ELF-1 (cell line): ENCODE results near the gene GUK1.

Experiments used
- DNase-seq: peaks from one replicate; pipeline ENCODE4 v3.0.0-alpha.2; 2016; ENCODE audit warnings: low read depth, low spot score

GUK1 gene

GRCh38 chr1:228149406-228150119, 9.5 kb downstream of the GUK1 start, which contains the start of gene GJC2:
GJC2 (plus strand) TSS chr1:228149930; CDS start chr1:228157759, 7,829 bp downstream.
- peak; percentile 79 for DNase-seq

- no peak for DNase-seq
These were observed 10.0 kb downstream of the GUK1 start for GRCh38 chr1:228150120-228150460.

GRCh38 chr1:228150461-228151179, 10.5 kb downstream of the GUK1 start:
- DNase-seq: no peak

- DNase-seq: no peak
These were observed 11.3 kb downstream of the GUK1 start for GRCh38 chr1:228151180-228151925.

- DNase-seq: no peak
These were observed 12.2 kb downstream of the GUK1 start for GRCh38 chr1:228152097-228152917.

GRCh38 chr1:228152918-228153258, 12.8 kb downstream of the GUK1 start:
- no peak for DNase-seq

GRCh38 chr1:228154021-228154669, 14.1 kb downstream of the GUK1 start:
- no peak for DNase-seq

GRCh38 chr1:228154670-228155571, 14.8 kb downstream of the GUK1 start:
- DNase-seq: no peak

GRCh38 chr1:228155596-228156514, 15.8 kb downstream of the GUK1 start:
- DNase-seq: no peak

- no peak for DNase-seq
These were observed 16.4 kb downstream of the GUK1 start for GRCh38 chr1:228156515-228156881.

- DNase-seq: no peak
These were observed 17.1 kb downstream of the GUK1 start for GRCh38 chr1:228156941-228157728.

- DNase-seq: no peak
These were observed 17.6 kb downstream of the GUK1 start for GRCh38 chr1:228157729-228158126.

- peak; percentile 61 for DNase-seq
These were observed 18.3 kb downstream of the GUK1 start for GRCh38 chr1:228158151-228159007.

GRCh38 chr1:228159008-228159665, 19.1 kb downstream of the GUK1 start:
- no peak for DNase-seq

GRCh38 chr1:228160201-228160761, 20.2 kb downstream of the GUK1 start:
- no peak for DNase-seq

- DNase-seq: no peak
These were observed 21.3 kb downstream of the GUK1 start for GRCh38 chr1:228161362-228161761.

- no peak for DNase-seq
These were observed 21.8 kb downstream of the GUK1 start for GRCh38 chr1:228161866-228162265.
